HG02763 (cell line): ENCODE measurements around the gene MALT1.
"Not testable (repeated sequence)": the region's sequence is repeated elsewhere in the genome, so short reads cannot be mapped to it uniquely, and the experiment has no call there.

ENCODE experiments used
- ATAC-seq: cut with Tn5 transposase; IDR thresholded peaks from one replicate; pipeline ENCODE4 v1.9.1; 2021; ENCODE audit warnings: mild to moderate bottlenecking, moderate library complexity; ENCODE audit not compliant: unreplicated experiment

Gene MALT1

DNA sequence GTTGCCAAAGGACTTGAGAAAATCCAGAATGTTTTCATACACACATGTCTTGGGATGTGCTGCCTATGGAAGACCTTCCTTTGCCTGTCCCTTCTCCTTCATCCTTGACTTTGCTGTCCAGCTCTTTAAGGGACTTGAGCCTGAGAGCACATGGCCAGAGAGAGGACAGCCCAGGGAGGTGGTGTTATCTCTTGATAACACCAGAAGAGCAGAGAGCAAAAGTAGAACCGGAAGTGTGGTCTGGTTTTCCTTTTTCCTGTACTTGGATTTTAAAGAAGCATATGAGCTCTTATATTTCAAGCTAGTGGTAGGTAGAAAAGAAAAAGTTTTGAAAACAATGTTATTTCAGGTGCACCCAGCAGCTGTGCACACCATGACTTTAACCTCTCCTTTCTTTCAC is 99.3 kb downstream of the MALT1 start:
- no peak for ATAC-seq

DNA sequence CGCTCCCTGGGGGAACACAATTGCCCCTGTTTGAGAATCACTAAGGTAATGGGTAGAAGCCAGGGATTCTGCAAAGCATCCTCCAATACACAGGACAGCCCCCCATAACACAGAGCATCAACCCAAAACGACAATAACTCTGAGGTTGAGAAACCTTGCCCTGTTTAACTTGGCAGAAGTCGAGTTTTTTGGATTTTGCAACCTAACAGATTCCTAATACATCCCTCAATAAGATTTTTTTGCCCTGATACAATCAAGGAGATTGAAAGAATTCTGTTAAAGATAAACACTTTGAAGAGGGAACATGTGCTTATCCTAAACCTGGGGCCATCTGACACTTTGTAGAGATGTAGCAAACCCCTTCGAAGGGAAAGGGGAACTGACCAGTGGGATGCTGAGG is 100.9 kb downstream of the MALT1 start:
- no peak for ATAC-seq

DNA sequence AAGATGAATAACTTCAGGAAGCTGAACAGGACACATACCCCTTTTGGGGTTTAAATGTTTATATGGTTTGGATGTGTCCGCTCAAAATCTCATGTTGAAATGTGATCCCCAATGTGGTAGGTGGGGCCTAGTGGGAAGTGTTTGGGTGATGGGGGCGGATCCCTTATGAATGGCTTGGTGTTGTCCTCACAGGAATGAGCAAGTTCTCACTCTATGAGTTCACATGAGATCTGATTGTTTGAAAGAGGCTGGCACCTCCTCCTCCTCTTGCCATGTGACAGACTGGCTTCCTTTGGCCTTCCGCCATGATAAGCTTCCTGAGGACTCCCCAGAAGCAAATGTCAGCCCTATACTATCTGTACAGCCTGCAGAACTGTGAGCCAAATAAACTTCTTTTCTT is 104.8 kb downstream of the MALT1 start:
- no peak for ATAC-seq

DNA sequence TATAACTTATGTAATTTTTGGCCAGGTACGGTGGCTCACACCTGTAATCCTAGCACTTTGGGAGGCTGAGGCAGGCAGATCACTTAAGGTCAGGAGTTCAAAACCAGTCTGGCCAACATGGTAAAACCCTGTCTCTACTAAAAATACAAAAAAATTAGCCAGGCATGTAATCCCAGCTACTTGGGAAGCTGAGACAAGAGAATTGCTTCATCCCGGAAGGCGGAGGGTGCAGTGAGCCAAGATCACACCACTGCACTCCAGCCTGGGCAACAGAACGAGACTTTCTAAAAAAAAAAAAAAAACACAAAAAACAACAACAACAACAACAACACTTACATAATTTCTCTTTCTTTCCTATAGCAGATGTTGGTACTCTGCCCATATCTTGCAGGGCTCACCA is 105.3 kb downstream of the MALT1 start:
- not testable (repeated sequence) for ATAC-seq

DNA sequence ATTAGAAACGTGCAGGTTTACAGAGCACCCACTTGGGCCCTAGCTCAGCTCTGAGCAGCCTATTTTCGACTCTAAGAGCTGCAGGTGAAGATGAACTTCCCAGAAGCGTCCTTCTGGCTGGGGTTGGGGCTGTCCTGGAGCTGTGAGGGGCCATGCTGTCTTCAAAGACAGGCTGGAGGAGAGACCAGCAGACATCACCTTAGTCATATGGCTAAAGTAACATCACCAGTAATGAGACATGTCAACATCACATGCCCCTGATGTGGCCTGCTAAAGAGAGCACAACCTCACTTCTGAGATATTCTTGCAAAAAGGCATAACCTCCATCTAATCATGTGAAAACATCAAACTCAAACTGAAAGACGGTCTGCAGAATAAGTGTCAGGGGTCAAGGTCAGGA is 106.2 kb downstream of the MALT1 start:
- ATAC-seq: no peak

DNA sequence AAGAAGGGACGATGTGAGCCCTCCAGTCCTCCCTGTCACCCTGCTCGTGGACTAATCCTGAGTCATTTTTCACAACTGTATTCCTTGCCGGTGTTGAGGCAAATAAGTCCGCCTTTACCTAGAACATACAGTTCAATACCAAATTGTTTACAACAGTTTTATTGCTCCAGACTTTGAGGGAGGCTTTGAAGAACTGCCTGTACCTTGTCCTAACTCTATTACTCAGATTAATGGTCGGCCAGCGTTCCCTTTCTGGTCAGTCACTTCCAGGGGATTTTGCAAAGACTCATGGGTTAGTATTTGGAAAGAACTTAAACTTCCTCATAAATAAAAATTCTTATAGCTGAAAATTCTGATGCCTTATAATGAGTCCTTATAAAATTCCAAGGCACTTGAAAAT is 108.3 kb downstream of the MALT1 start:
- no peak for ATAC-seq

DNA sequence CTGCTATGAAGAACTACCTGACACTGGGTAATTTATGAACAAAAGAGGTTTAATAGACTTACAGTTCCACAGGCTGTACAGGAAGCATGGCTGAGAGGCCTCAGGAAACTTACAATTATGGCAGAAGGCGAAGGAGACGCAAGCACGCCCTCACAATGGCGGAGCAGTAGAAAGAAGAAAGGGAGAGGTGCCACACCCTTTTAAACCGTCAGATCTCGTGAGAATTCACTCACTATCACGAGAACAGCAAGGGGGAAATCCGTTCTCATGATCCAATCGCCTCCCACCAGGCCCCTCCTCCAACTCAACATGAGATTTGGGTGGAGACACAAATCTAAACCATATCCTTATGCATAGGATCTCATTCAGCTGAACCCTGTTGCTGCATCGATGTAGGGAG is 108.8 kb downstream of the MALT1 start:
- no peak for ATAC-seq

DNA sequence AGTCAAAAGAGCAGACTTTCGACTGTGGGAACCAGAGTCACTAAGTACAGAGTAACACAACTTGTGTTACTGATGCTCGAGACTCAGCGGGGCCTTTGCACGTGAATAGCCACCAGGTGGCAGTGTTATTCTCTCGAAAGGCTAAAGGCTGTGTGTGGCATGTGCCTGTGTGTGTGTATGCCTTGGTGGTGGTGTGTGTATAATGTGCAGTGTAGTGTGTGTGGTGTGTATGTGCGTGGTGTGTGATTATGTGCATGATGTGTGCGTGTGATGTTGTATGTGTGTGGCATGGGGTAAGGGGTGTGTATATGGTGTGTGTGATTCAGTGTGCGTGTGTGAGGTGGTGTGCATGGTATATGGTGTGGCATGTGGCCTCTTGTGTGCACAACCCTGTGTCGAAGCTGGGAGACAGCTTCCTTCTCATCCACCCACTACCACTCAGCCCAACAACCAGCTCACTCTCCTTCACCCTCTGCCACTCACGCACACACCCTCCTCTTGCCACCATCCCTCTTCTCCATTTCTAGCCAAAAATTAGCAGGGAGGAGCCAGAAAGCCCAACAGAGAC is 110.4 kb downstream of the MALT1 start:
- peak; percentile 68 for ATAC-seq

DNA sequence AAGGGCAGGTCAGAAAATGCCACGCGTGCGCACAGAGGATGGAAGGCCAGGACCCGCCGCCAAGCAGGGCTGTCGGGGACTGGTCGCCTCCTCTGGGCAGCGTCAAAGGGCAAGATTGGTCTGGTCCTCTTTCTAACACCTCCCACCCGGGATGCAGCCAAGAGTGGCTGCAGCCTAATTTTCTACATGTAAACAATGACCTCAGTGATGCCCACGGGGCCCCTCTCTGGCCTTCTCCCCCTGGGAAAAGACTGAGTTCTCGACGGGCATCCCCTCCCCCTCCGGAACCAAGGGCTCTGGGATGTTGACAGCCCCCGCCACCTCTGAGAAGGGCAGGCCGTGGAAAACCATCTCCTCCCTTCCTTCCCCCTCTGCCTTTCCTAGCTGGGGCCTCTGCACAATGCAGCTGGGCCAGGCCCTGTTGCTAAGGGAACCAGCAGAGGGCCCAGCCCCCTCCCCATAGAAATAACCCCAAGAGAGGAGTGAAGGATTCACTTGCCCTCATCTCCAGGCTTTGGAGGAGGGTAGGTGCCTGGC is 113.4 kb downstream of the MALT1 start:
- ATAC-seq: no peak

DNA sequence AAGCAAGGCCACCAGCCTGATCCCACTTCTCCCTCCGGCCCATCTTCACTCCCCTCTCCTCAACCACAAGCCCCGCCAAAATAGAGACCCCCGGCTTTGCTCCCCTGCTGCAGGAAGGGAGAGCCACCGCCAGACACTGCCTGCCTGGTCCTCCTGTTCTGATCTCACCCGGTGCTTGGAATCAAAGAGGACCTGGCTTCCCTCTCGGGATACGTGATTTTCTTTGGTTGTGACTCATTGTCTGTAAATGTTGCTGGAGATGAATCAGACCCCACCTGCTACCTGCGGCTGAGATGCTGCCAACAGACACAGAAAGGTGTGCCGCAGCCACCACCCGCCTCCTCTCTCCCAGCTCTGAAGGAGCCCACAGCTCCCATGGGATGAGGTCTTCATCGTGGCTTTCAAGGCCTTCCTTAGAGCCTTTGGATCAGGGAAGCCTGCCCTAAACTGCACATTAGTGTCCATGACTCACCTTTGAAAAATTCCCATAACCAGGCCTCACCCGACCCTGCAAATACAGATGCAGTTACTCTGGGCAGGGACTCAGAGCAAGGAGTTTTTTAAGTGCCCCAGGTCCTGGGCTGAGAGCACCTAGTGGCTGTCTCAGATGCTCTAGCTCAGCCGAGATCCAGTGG is 114.0 kb downstream of the MALT1 start:
- no peak for ATAC-seq

DNA sequence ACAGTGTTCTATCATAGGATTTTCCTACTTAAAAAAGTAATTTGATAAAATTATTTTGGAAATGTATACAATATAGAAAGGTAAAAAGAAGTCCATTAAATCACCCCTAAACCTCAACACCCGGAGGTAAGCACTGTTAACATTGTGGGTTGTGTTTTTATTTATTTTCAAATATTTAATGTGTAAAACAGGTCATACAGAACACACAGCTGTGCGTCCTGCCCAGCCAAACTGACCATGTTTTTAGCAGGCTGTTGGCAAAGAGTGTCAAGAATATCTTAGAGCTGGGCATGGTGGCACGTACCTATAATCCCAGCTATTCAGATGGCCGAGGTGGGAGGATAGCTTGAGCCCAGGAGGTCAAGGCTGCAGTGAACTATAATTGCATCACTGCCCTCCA is 114.6 kb downstream of the MALT1 start:
- ATAC-seq: no peak

DNA sequence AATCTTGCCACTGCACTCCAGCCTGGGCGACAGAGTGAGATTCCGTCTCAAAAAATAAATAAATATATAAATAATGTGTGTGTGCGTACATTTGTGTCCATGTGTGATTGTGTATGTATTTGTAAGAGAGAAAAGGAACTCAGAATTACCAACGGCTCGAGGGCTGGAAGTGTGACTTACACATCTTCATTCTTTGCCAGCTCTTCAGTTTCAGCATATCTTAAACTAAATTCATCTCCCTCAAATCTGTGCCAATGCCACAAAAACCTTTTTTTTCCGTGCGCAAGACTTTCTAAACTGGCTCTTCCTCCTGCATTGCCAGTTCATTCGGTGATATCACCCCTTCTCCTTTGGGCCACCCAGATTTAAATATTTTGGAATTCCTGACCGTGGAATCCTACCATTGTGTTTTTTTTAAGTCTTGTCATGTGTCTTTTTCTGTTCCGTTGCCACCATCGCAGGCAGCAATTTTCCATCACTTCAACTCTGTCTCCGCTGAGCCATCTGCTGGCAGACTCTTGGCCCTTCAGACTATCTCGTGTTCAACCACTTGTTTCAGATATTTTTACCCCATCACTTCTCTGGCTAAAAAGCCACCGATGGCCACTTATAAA is 116.4 kb downstream of the MALT1 start:
- no peak for ATAC-seq

DNA sequence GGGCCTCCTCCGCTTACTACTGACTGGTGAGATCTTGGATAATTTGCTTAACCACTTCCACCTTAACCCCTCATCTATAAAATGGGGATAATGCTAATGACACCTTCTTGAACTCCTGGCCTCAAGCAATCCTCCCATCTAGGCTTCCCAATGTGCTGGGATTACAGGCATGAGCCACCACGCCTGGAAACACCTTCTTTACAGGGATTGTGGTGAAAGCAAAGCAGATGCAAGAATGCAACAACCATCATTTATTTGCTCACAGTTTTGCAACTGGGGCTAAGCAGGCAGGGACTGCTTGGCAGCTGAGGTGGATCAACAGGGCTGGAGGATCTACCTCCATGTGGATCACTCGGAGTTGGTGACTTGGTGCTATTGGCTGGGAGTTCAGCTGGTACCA is 117.2 kb downstream of the MALT1 start:
- no peak for ATAC-seq

DNA sequence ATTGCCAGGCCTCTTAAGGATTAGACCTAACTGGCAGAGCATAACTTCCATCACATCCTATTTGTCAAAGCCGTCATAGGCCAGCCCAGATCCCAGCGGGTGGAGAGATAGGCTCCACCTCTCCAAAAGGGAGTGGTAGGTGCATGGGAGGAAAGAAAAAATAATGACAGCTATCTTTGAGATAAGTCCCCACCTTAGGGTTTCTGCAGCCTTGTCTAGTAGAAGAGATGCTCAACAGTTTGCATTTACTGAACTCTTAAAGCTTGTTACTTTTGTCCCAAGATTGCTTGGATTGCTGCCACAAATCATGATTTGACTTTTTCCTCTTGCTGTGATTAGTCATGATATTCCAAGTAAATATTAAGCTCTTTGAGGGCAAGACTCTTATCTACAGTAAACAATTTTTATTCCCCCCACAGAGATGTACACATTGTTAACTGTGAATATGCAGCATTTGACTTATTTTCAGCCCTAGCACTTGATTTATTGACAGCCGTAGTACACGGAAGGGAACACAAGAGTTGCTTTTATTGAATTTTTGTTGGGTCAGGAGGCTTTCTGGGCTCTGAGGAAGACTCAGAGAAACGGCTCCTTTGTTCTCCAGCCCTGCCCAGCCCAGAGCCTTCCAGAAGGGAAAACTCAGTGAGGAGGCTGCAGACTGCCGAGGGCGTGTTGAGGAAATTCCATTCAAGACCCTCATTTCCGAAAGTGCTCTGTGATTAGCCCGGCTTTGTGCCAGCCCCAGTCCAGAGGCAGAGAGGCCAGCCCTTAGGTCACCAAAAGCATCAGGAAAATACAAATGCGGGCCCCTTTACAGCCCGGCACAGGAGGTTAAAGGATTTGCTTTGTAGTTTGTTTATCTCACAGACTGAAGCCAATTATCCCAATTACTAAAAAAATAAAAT is 118.0 kb downstream of the MALT1 start:
- no peak for ATAC-seq

DNA sequence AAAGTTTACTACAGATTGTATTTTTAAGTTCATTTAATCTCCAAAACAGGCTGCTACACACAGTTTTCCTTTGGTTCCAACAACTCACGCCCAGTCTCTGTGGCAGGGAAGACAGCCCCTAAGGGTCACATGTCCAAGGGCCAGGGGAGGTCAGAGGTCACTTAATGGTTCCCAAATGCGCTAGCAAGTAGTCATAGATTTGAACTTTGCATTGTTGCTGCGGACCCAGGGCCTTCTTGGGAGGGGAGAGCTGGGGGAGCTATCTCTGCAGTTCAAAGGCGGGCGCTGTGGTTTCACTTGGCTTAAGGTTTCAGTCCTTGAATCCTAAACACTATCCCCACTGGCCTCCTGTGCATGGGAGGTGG is 118.6 kb downstream of the MALT1 start:
- no peak for ATAC-seq

DNA sequence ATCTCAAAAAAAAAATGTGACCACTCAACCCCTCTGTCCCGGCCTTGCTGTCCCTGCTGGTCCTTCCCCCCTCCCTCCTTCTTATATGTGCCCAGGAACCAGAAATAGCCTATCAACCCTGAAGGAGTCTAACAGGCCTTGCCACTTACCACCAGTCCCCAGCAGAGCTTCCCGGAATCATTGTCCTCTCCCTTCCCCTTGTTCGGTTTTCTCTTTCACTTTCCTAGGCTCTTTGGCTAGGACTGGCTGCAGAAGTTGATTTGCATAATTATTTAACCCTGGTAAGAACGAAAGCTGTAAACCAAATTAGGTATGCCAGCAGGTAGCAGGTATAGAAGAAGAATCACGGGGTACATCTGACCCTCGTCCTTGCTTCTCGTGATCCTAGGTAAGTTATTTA is 120.8 kb downstream of the MALT1 start:
- peak; percentile 91 for ATAC-seq

DNA sequence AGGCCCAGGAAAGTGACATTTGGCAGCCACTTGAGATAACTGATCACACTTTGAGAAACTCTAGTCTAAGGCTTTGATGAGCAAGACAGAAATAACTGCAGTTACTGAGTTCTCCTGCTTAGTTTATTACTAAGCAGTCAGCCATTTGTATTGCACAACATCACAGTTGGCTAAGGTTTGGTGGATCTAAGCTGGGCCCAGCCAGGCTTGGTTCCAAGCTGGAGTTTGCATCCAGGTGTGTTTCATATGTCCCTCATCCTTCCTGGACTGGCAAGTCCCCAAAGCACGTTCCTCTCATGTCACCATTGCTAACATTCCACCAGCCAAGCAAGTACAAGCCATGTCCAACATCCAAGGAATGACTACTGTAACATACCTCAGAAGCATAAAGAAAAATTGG is 122.1 kb downstream of the MALT1 start:
- ATAC-seq: no peak

DNA sequence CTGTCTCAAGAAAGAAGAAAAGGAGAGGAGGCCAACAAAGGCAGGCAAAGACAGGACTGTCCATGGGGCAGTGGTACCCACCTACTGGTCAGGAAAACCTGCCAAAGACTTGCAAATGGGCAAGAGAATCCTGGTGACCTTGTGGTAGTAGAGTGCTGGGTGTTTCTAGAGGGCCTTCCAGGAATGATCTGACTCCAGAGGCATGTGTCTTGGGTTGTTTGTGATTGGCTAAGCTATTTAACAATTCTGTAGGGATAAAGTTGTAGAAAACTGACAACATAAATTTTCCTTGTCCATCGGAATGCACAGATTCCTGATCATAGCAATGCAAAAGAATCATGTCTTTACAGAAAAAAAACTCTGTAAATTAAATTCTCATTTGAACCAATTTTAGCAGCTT is 125.0 kb downstream of the MALT1 start:
- ATAC-seq: no peak

DNA sequence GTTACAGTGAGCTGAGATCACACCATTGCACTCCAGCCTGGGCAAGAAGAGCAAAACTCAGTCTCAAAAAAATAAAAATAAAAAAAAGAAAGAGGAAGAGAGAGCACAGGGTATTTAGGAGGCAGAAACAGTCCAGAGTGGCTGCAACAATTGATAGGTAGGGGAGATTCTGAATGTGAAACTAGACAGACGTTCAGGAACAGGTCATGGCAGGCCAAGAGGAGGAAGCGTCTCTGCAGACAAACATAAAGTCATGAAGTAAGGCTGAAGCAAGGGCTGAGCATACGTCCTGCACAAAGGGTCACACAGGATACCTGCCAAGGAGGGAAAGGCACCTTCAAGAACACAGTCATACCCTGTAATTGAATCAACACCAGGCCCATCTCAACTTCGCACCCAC is 129.3 kb downstream of the MALT1 start:
- ATAC-seq: peak; percentile 68

DNA sequence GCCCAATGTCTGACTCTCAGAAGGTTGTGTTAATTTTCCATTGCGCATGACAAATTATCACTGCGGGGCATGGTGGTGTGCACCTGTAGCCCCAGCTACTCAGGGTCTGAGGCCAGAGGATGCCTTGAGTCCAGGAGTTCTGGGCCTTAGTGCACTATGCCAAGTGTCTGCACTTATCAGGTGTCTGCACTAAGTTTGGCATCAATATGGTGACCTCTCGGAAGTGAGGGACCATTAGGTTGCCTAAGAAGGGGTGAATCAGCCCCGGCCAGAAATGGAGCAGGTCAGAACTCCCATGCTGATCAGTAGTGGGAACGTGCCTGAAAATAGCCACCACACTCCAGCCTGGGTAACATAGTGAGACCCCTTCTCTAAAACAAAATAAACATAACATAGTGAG is 131.7 kb downstream of the MALT1 start:
- no peak for ATAC-seq

DNA sequence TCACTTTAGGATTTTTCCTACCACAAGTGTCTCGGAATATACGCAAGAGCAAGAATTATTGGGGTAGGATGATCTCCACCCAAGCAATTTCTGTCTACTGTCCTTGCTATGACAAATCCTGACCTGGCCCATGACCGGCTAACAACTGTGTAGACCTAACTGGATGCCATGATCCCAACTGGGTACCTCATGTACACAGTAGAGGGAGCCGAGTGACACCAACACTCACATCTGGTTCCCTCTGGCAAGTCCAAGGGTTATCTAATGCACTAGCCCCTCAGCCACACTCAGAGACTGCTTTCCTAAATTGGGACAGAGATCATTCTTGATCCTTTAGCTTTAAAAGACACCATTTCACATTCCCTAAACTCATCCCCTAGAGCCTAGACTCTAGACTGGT is 132.7 kb downstream of the MALT1 start:
- ATAC-seq: no peak
